ENCODE results near the gene UBXN4.
"Not testable (repeated sequence)": the region's sequence is repeated elsewhere in the genome, so short reads cannot be mapped to it uniquely, and the experiment has no call there.

The UBXN4 gene

GRCh38 chr2:135741395-135742324 lies at the start of gene UBXN4:
UBXN4 (plus strand) TSS chr2:135741855; CDS start chr2:135741930, 75 bp downstream.
- DNase-seq (ENCODE audit: low spot score) = peak; percentile 99

- DNase-seq (ENCODE audit: low spot score) = no peak
Measured at GRCh38 chr2:135694711-135695110, 46.9 kb upstream of the UBXN4 start.

GRCh38 chr2:135698838-135699237 lies 42.8 kb upstream of the UBXN4 start:
- no peak for DNase-seq (ENCODE audit: low spot score)

- DNase-seq (ENCODE audit: low spot score) = no peak
Measured at GRCh38 chr2:135701442-135701841, 40.2 kb upstream of the UBXN4 start.

- DNase-seq (ENCODE audit: low spot score) = no peak
Measured at GRCh38 chr2:135703300-135703699, 38.4 kb upstream of the UBXN4 start.

GRCh38 chr2:135704075-135704474 lies 37.6 kb upstream of the UBXN4 start:
- not testable (repeated sequence) for DNase-seq (ENCODE audit: low spot score)

GRCh38 chr2:135708159-135708558 lies 33.5 kb upstream of the UBXN4 start:
- no peak for DNase-seq (ENCODE audit: low spot score)

- peak; percentile 70 for DNase-seq (ENCODE audit: low spot score)
Measured at GRCh38 chr2:135709992-135710391, 31.7 kb upstream of the UBXN4 start.

- DNase-seq (ENCODE audit: low spot score) = not testable (repeated sequence)
Measured at GRCh38 chr2:135715086-135715485, 26.6 kb upstream of the UBXN4 start.

GRCh38 chr2:135728064-135728743 lies 13.5 kb upstream of the UBXN4 start:
- DNase-seq (ENCODE audit: low spot score) = no peak

GRCh38 chr2:135732561-135732960 lies 9.1 kb upstream of the UBXN4 start:
- DNase-seq (ENCODE audit: low spot score) = no peak

GRCh38 chr2:135733045-135733444 lies 8.6 kb upstream of the UBXN4 start:
- DNase-seq (ENCODE audit: low spot score) = no peak

GRCh38 chr2:135736546-135736945 lies 5.1 kb upstream of the UBXN4 start:
- no peak for DNase-seq (ENCODE audit: low spot score)

GRCh38 chr2:135740206-135740605 lies 1.4 kb upstream of the UBXN4 start:
- no peak for DNase-seq (ENCODE audit: low spot score)

- no peak for DNase-seq (ENCODE audit: low spot score)
Measured at GRCh38 chr2:135741043-135741394, 636 bp upstream of the UBXN4 start.

GRCh38 chr2:135742325-135742757 lies 686 bp downstream of the UBXN4 start:
- DNase-seq (ENCODE audit: low spot score) = peak; percentile 56

GRCh38 chr2:135743860-135744259 lies 2.2 kb downstream of the UBXN4 start:
- no peak for DNase-seq (ENCODE audit: low spot score)

- peak; percentile 12 for DNase-seq (ENCODE audit: low spot score)
Measured at GRCh38 chr2:135744760-135745314, 3.2 kb downstream of the UBXN4 start.

- no peak for DNase-seq (ENCODE audit: low spot score)
Measured at GRCh38 chr2:135745545-135745944, 3.9 kb downstream of the UBXN4 start.

GRCh38 chr2:135755573-135755972 lies 13.9 kb downstream of the UBXN4 start:
- DNase-seq (ENCODE audit: low spot score) = no peak

- DNase-seq (ENCODE audit: low spot score) = no peak
Measured at GRCh38 chr2:135756692-135757091, 15.0 kb downstream of the UBXN4 start.

- no peak for DNase-seq (ENCODE audit: low spot score)
Measured at GRCh38 chr2:135762022-135762421, 20.4 kb downstream of the UBXN4 start.

- no peak for DNase-seq (ENCODE audit: low spot score)
Measured at GRCh38 chr2:135762530-135762929, 20.9 kb downstream of the UBXN4 start.
